Mesendoderm (in vitro differentiated cells): ENCODE results near the gene ADAMTS12.
"Not testable (repeated sequence)": the region's sequence is repeated elsewhere in the genome, so short reads cannot be mapped to it uniquely, and the experiment has no call there.

Experiments
- DNase-seq: peaks from one replicate; pipeline ENCODE4 v3.0.0; 2013
- H2AK5ac ChIP-seq: 2 replicates; pipeline ENCODE4 v1.6.1; 2013; ENCODE audit warnings: low read length, inconsistent platforms
- H2BK120ac ChIP-seq: 2 replicates; pipeline ENCODE4 v1.6.1; 2013; ENCODE audit warnings: low read depth, mild to moderate bottlenecking, low read length, moderate library complexity, mixed read lengths
- H2BK15ac ChIP-seq: replicated peaks from 2 replicates; pipeline ENCODE4 v1.6.1; 2013; ENCODE audit warnings: low read depth, mild to moderate bottlenecking, moderate library complexity
- H2BK5ac ChIP-seq: 2 replicates; pipeline ENCODE4 v1.6.1; 2013; ENCODE audit warnings: low read length, inconsistent platforms
- H3K18ac ChIP-seq: 2 replicates; pipeline ENCODE4 v1.6.1; 2013; ENCODE audit warnings: mild to moderate bottlenecking, low read length, mixed read lengths
- H3K23ac ChIP-seq: one replicate; pipeline ENCODE4 v1.6.1; 2013; ENCODE audit warnings: low read length
- H3K27ac ChIP-seq: 2 replicates; pipeline ENCODE4 v1.5.1; 2013; ENCODE audit warnings: low read depth, mild to moderate bottlenecking, inconsistent platforms, low read length, moderate library complexity
- H3K27me3 ChIP-seq: 2 replicates; pipeline ENCODE4 v1.6.1; 2013; ENCODE audit warnings: low read length, control low read depth, mild to moderate bottlenecking, inconsistent platforms; ENCODE audit not compliant: insufficient read depth, poor library complexity
- H3K36me3 ChIP-seq: 2 replicates; pipeline ENCODE4 v1.6.1; 2013; ENCODE audit warnings: low read length, inconsistent platforms; ENCODE audit not compliant: control insufficient read depth, insufficient read depth
- H3K4ac ChIP-seq: one replicate; pipeline ENCODE4 v1.6.1; 2013; ENCODE audit warnings: low read depth, mild to moderate bottlenecking, low read length, moderate library complexity
- H3K4me1 ChIP-seq: 2 replicates; pipeline ENCODE4 v1.6.1; 2013; ENCODE audit warnings: low read depth, low read length, inconsistent platforms; ENCODE audit not compliant: control insufficient read depth
- H3K4me2 ChIP-seq: 2 replicates; pipeline ENCODE4 v1.6.1; 2013; ENCODE audit warnings: low read length
- H3K4me3 ChIP-seq: 2 replicates; pipeline ENCODE4 v1.5.1; 2013; ENCODE audit warnings: mild to moderate bottlenecking, low read length
- H3K56ac ChIP-seq: one replicate; pipeline ENCODE4 v1.6.1; 2013; ENCODE audit warnings: low read length
- H3K79me1 ChIP-seq: 2 replicates; pipeline ENCODE4 v1.6.1; 2013; ENCODE audit warnings: low read length, inconsistent platforms
- H3K79me2 ChIP-seq: 2 replicates; pipeline ENCODE4 v1.6.1; 2013; ENCODE audit warnings: mild to moderate bottlenecking, low read length; ENCODE audit not compliant: control insufficient read depth, insufficient read depth
- H3K9ac ChIP-seq: 2 replicates; pipeline ENCODE4 v1.6.1; 2013; ENCODE audit warnings: low read length, inconsistent platforms
- H4K5ac ChIP-seq: one replicate; pipeline ENCODE4 v1.6.1; 2013; ENCODE audit warnings: low read length
- H4K8ac ChIP-seq: one replicate; pipeline ENCODE4 v1.6.1; 2013; ENCODE audit warnings: low read depth, mild to moderate bottlenecking, control low read depth, low read length, moderate library complexity
- WGBS: extraction: QIAGEN DNeasy Blood & Tissue Kit; methylation state at CpG from one replicate; pipeline ENCODE4 v1.1.7; 2013; ENCODE audit warnings: low lambda C conversion rate, missing lambda C conversion rate; ENCODE audit not compliant: insufficient coverage; ENCODE audit errors: extremely low coverage; 5-methylcytosine and 5-hydroxymethylcytosine counted together

ADAMTS12 gene

GRCh38 chr5:33539790-33540189, 352.0 kb downstream of the ADAMTS12 start:
- not testable (repeated sequence) for H3K23ac ChIP-seq, H4K5ac ChIP-seq, H3K56ac ChIP-seq, H3K9ac ChIP-seq, H3K79me2 ChIP-seq, H2BK15ac ChIP-seq, H3K36me3 ChIP-seq, H3K4me3 ChIP-seq, DNase-seq, H3K4ac ChIP-seq, H3K27ac ChIP-seq, H3K4me1 ChIP-seq, H2BK120ac ChIP-seq, H4K8ac ChIP-seq, H2AK5ac ChIP-seq, H3K27me3 ChIP-seq, H2BK5ac ChIP-seq, H3K18ac ChIP-seq, H3K4me2 ChIP-seq, H3K79me1 ChIP-seq
- WGBS: no CpG with 5 or more reads among the region's 10 CpGs

- H4K8ac ChIP-seq: no peak overlapping the region
- no peak overlapping the region for H2BK5ac ChIP-seq
- H3K36me3 ChIP-seq: no peaks in the 10 kb centered on the region
- no peak overlapping the region for H3K4me3 ChIP-seq
- no peak overlapping the region for H3K9ac ChIP-seq
- H3K23ac ChIP-seq: no peak overlapping the region
- no peaks in the 10 kb centered on the region for H3K79me1 ChIP-seq
- no peak overlapping the region for H4K5ac ChIP-seq
- H2AK5ac ChIP-seq: no peak overlapping the region
- no peaks in the 10 kb centered on the region for H3K27me3 ChIP-seq
- DNase-seq: no peak
- H3K18ac ChIP-seq: no peak overlapping the region
- H3K4me1 ChIP-seq: no peaks in the 10 kb centered on the region
- no peak overlapping the region for H3K27ac ChIP-seq
- WGBS: no CpG with 5 or more reads among the region's 1 CpG
- H3K56ac ChIP-seq: no peak overlapping the region
- H3K4me2 ChIP-seq: no peak overlapping the region
- H2BK120ac ChIP-seq: no peak overlapping the region
- no peak overlapping the region for H2BK15ac ChIP-seq
- H3K4ac ChIP-seq: no peak overlapping the region
- no peaks in the 10 kb centered on the region for H3K79me2 ChIP-seq
Measured at GRCh38 chr5:33539212-33539611, 352.6 kb downstream of the ADAMTS12 start.

- Histone ChIP-seq H4K8ac (no peak overlapping the region), H3K4ac (no peak overlapping the region), H2BK15ac (no peak overlapping the region), H3K27me3 (no peaks in the 10 kb centered on the region), H3K9ac (no peak overlapping the region), H3K4me3 (no peak overlapping the region), H3K36me3 (no peaks in the 10 kb centered on the region), H2AK5ac (no peak overlapping the region), H2BK5ac (no peak overlapping the region), H3K4me2 (no peak overlapping the region), H4K5ac (no peak overlapping the region), H3K23ac (no peak overlapping the region), H3K56ac (no peak overlapping the region), H3K79me1 (no peaks in the 10 kb centered on the region), H3K27ac (no peak overlapping the region), H3K79me2 (no peaks in the 10 kb centered on the region), H3K4me1 (no peaks in the 10 kb centered on the region), H3K18ac (no peak overlapping the region), H2BK120ac (no peak overlapping the region)
- DNase-seq: no peak
- no CpG with 5 or more reads among the region's 2 CpGs for WGBS
Measured at GRCh38 chr5:33538201-33538600, 353.6 kb downstream of the ADAMTS12 start.

- H3K27ac ChIP-seq: no peak overlapping the region
- H3K56ac ChIP-seq: no peak overlapping the region
- no peak overlapping the region for H2BK5ac ChIP-seq
- no peak overlapping the region for H3K23ac ChIP-seq
- no peaks in the 10 kb centered on the region for H3K4me1 ChIP-seq
- H3K18ac ChIP-seq: no peak overlapping the region
- H2BK120ac ChIP-seq: no peak overlapping the region
- H3K4ac ChIP-seq: no peak overlapping the region
- H2AK5ac ChIP-seq: no peak overlapping the region
- WGBS: no CpG with 5 or more reads among the region's 1 CpG
- no peak overlapping the region for H3K4me3 ChIP-seq
- H2BK15ac ChIP-seq: no peak overlapping the region
- no peak overlapping the region for H4K5ac ChIP-seq
- DNase-seq: no peak
- H4K8ac ChIP-seq: no peak overlapping the region
- no peaks in the 10 kb centered on the region for H3K27me3 ChIP-seq
- H3K4me2 ChIP-seq: no peak overlapping the region
- H3K79me2 ChIP-seq: no peaks in the 10 kb centered on the region
- H3K36me3 ChIP-seq: no peaks in the 10 kb centered on the region
- H3K9ac ChIP-seq: no peak overlapping the region
- H3K79me1 ChIP-seq: no peaks in the 10 kb centered on the region
Measured at GRCh38 chr5:33537240-33537639, 354.6 kb downstream of the ADAMTS12 start.

GRCh38 chr5:33536802-33537201, 355.0 kb downstream of the ADAMTS12 start:
- Histone ChIP-seq H3K4me3 (no peak overlapping the region), H3K4me2 (no peak overlapping the region), H2AK5ac (no peak overlapping the region), H3K79me2 (no peaks in the 10 kb centered on the region), H2BK15ac (no peak overlapping the region), H4K8ac (no peak overlapping the region), H2BK5ac (no peak overlapping the region), H3K36me3 (no peaks in the 10 kb centered on the region), H4K5ac (no peak overlapping the region), H3K56ac (no peak overlapping the region), H3K9ac (no peak overlapping the region), H3K79me1 (no peaks in the 10 kb centered on the region), H3K18ac (no peak overlapping the region), H3K27ac (no peak overlapping the region), H3K23ac (no peak overlapping the region), H3K27me3 (no peaks in the 10 kb centered on the region), H3K4me1 (no peaks in the 10 kb centered on the region), H3K4ac (no peak overlapping the region), H2BK120ac (no peak overlapping the region)
- WGBS: no CpG with 5 or more reads among the region's 1 CpG
- no peak for DNase-seq

- no peaks in the 10 kb centered on the region for H3K4me1 ChIP-seq
- H3K18ac ChIP-seq: no peak overlapping the region
- DNase-seq: no peak
- no CpG with 5 or more reads among the region's 4 CpGs for WGBS
- H3K56ac ChIP-seq: no peak overlapping the region
- no peaks in the 10 kb centered on the region for H3K79me2 ChIP-seq
- no peak overlapping the region for H2BK15ac ChIP-seq
- no peak overlapping the region for H3K27ac ChIP-seq
- H3K4me3 ChIP-seq: no peak overlapping the region
- no peak overlapping the region for H3K9ac ChIP-seq
- no peaks in the 10 kb centered on the region for H3K36me3 ChIP-seq
- no peak overlapping the region for H3K4me2 ChIP-seq
- H3K4ac ChIP-seq: no peak overlapping the region
- no peak overlapping the region for H3K23ac ChIP-seq
- no peak overlapping the region for H4K5ac ChIP-seq
- H4K8ac ChIP-seq: no peak overlapping the region
- H2BK120ac ChIP-seq: no peak overlapping the region
- H2AK5ac ChIP-seq: no peak overlapping the region
- H3K79me1 ChIP-seq: no peaks in the 10 kb centered on the region
- no peak overlapping the region for H2BK5ac ChIP-seq
- H3K27me3 ChIP-seq: no peaks in the 10 kb centered on the region
Measured at GRCh38 chr5:33531824-33532223, 360.0 kb downstream of the ADAMTS12 start.
